HG02678 (cell line): ENCODE data around the gene TLL1.

Source experiments
- ATAC-seq: cut with Tn5 transposase; IDR thresholded peaks from one replicate; pipeline ENCODE4 v1.9.1; 2021; ENCODE audit warnings: mild to moderate bottlenecking, moderate library complexity; ENCODE audit not compliant: unreplicated experiment

TLL1 gene

GRCh38 chr4:165879641-165880040 lies 6.6 kb downstream of the TLL1 start:
- ATAC-seq = no peak

GRCh38 chr4:165894159-165894558 lies 21.1 kb downstream of the TLL1 start:
- ATAC-seq = no peak

GRCh38 chr4:165905405-165906027 lies 32.5 kb downstream of the TLL1 start:
- ATAC-seq = no peak

- ATAC-seq = no peak
Observed at GRCh38 chr4:165906272-165906671, 33.2 kb downstream of the TLL1 start.

GRCh38 chr4:165909947-165910346 lies 36.9 kb downstream of the TLL1 start:
- ATAC-seq = no peak

GRCh38 chr4:165915215-165915614 lies 42.2 kb downstream of the TLL1 start:
- no peak for ATAC-seq

- ATAC-seq = no peak
Observed at GRCh38 chr4:165921546-165921945, 48.5 kb downstream of the TLL1 start.

GRCh38 chr4:165922747-165923146 lies 49.7 kb downstream of the TLL1 start:
- no peak for ATAC-seq

GRCh38 chr4:165926307-165926706 lies 53.3 kb downstream of the TLL1 start:
- ATAC-seq = no peak

- ATAC-seq = no peak
Observed at GRCh38 chr4:165927366-165927765, 54.3 kb downstream of the TLL1 start.

GRCh38 chr4:165927815-165928214 lies 54.8 kb downstream of the TLL1 start:
- ATAC-seq = no peak

GRCh38 chr4:165928601-165929000 lies 55.6 kb downstream of the TLL1 start:
- no peak for ATAC-seq

- ATAC-seq = no peak
Observed at GRCh38 chr4:165929662-165930061, 56.6 kb downstream of the TLL1 start.

- no peak for ATAC-seq
Observed at GRCh38 chr4:165931741-165932140, 58.7 kb downstream of the TLL1 start.

GRCh38 chr4:165944900-165945299 lies 71.9 kb downstream of the TLL1 start:
- ATAC-seq = no peak

- ATAC-seq = no peak
Observed at GRCh38 chr4:165945991-165946390, 73.0 kb downstream of the TLL1 start.

- ATAC-seq = no peak
Observed at GRCh38 chr4:165947019-165947418, 74.0 kb downstream of the TLL1 start.

GRCh38 chr4:165953181-165953580 lies 80.1 kb downstream of the TLL1 start:
- no peak for ATAC-seq

- ATAC-seq = no peak
Observed at GRCh38 chr4:165963621-165964020, 90.6 kb downstream of the TLL1 start.

- no peak for ATAC-seq
Observed at GRCh38 chr4:165964591-165964990, 91.6 kb downstream of the TLL1 start.

- ATAC-seq = no peak
Observed at GRCh38 chr4:165965503-165965902, 92.5 kb downstream of the TLL1 start.

GRCh38 chr4:165966833-165967232 lies 93.8 kb downstream of the TLL1 start:
- ATAC-seq = no peak

- ATAC-seq = no peak
Observed at GRCh38 chr4:165967486-165967885, 94.4 kb downstream of the TLL1 start.
